ENCODE measurements around the gene SPAG5.

- TF ChIP-seq EZH2 (IDR thresholded peaks at IDR 0.05) (no peak), CTCF (IDR thresholded peaks at IDR 0.05) (no peak)
These were observed 36.7 kb upstream of the SPAG5 start for GRCh38 chr17:28635506-28635905.
